ENCODE data around the gene FLRT2. TPM values are rescaled to one million over a fixed set of nuclear protein-coding genes. Genes with fewer than 3 reads are reported as not detected.

FLRT2 gene
- total and polyA plus RNA-seq, 4 donors = 0.46 to 91.4 (median 14.0) TPM

GRCh38 chr14:85564841-85565527 lies 35.0 kb downstream of the FLRT2 start:
- H3K36me3 ChIP-seq (ENCODE audit: control insufficient read depth in 1 of 2, insufficient read depth in 2 of 2, low read length in 1 of 2) = no peaks in the 10 kb centered on the region
- no peak overlapping the region for H3K4me3 ChIP-seq (ENCODE audit: low read length in 2 of 2)
- no peaks in the 10 kb centered on the region for H3K27me3 ChIP-seq (ENCODE audit: control insufficient read depth in 1 of 2, insufficient read depth in 2 of 2, low read length in 1 of 2)
- intact Hi-C loops (cut with DNase I) = no loop called here
- H3K27ac ChIP-seq (ENCODE audit: low read depth in 1 of 2, low read length in 2 of 2) = no peak overlapping the region
- DNase-seq (no peak), ATAC-seq (ENCODE audit: low FRiP score) (no peak)
- WGBS, 2 donors = 65% methylated on average over 3 of the region's 3 CpGs
- no peaks in the 10 kb centered on the region for H3K9me3 ChIP-seq (ENCODE audit: control insufficient read depth, low read length)
- no peaks in the 10 kb centered on the region for H3K4me1 ChIP-seq (ENCODE audit: control insufficient read depth in 1 of 2, insufficient read depth in 2 of 2, low read length in 2 of 2)

GRCh38 chr14:85565862-85566296 lies 35.9 kb downstream of the FLRT2 start:
- DNase-seq (no peak), ATAC-seq (ENCODE audit: low FRiP score) (no peak)
- intact Hi-C loops (cut with DNase I) = no loop called here
- H3K4me1 ChIP-seq (ENCODE audit: control insufficient read depth in 1 of 2, insufficient read depth in 2 of 2, low read length in 2 of 2) = no peaks in the 10 kb centered on the region
- H3K27ac ChIP-seq (ENCODE audit: low read depth in 1 of 2, low read length in 2 of 2) = no peak overlapping the region
- H3K4me3 ChIP-seq (ENCODE audit: low read length in 2 of 2) = no peak overlapping the region
- no peaks in the 10 kb centered on the region for H3K36me3 ChIP-seq (ENCODE audit: control insufficient read depth in 1 of 2, insufficient read depth in 2 of 2, low read length in 1 of 2)
- WGBS, 2 donors = 61 to 63% methylated on average over 3 of the region's 3 CpGs
- H3K27me3 ChIP-seq (ENCODE audit: control insufficient read depth in 1 of 2, insufficient read depth in 2 of 2, low read length in 1 of 2) = no peaks in the 10 kb centered on the region
- no peaks in the 10 kb centered on the region for H3K9me3 ChIP-seq (ENCODE audit: control insufficient read depth, low read length)

- Histone ChIP-seq H3K27ac (ENCODE audit: low read depth in 1 of 2, low read length in 2 of 2) (no peak overlapping the region), H3K4me3 (ENCODE audit: low read length in 2 of 2) (no peak overlapping the region), H3K36me3 (ENCODE audit: control insufficient read depth in 1 of 2, insufficient read depth in 2 of 2, low read length in 1 of 2) (no peaks in the 10 kb centered on the region), H3K4me1 (ENCODE audit: control insufficient read depth in 1 of 2, insufficient read depth in 2 of 2, low read length in 2 of 2) (no peaks in the 10 kb centered on the region), H3K9me3 (ENCODE audit: control insufficient read depth, low read length) (no peaks in the 10 kb centered on the region), H3K27me3 (ENCODE audit: control insufficient read depth in 1 of 2, insufficient read depth in 2 of 2, low read length in 1 of 2) (no peaks in the 10 kb centered on the region)
- ATAC-seq (ENCODE audit: low FRiP score) = no peak
- intact Hi-C loops (cut with DNase I) = no loop called here
- WGBS, 2 donors = 67 to 79% methylated on average over 3 to 4 of the region's 4 CpGs
- DNase-seq = no peak
Observed at GRCh38 chr14:85566603-85567002, 36.7 kb downstream of the FLRT2 start.

DNA sequence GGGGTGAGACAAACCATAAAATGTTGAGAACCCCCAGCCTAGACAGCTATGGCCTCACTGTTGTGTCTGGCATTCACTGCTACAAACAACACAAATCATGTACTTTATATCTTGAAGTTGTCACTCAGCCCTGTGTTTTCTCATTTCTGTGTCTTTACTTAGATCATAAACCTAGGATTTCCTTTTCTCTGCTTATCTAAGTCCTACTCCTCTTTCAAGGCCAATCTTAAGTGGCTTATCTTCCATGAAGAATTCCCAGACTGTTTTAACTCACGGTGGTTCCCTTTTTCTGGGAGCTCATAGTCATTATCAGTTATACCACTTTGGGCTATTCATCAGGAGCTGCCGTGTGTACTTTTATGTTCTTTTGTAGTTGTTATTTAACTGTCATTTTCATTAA lies 42.1 kb downstream of the FLRT2 start:
- no peak for ATAC-seq (ENCODE audit: low FRiP score)
- H3K4me1 ChIP-seq (ENCODE audit: control insufficient read depth in 1 of 2, insufficient read depth in 2 of 2, low read length in 2 of 2) = peaks cover 0 to 3% of the 10 kb centered on the region in 2 donors
- intact Hi-C loops (cut with DNase I) = no loop called here
- H3K9me3 ChIP-seq (ENCODE audit: control insufficient read depth, low read length) = no peaks in the 10 kb centered on the region
- no peak for DNase-seq
- H3K4me3 ChIP-seq (ENCODE audit: low read length in 2 of 2) = no peak overlapping the region
- H3K27me3 ChIP-seq (ENCODE audit: control insufficient read depth in 1 of 2, insufficient read depth in 2 of 2, low read length in 1 of 2) = no peaks in the 10 kb centered on the region
- WGBS, 2 donors = 69 to 80% methylated on average over 2 of the region's 2 CpGs
- no peaks in the 10 kb centered on the region for H3K36me3 ChIP-seq (ENCODE audit: control insufficient read depth in 1 of 2, insufficient read depth in 2 of 2, low read length in 1 of 2)
- no peak overlapping the region for H3K27ac ChIP-seq (ENCODE audit: low read depth in 1 of 2, low read length in 2 of 2)

- H3K27me3 ChIP-seq (ENCODE audit: control insufficient read depth in 1 of 2, insufficient read depth in 2 of 2, low read length in 1 of 2) = no peaks in the 10 kb centered on the region
- intact Hi-C loops (cut with DNase I) = no loop called here
- DNase-seq (no peak), ATAC-seq (ENCODE audit: low FRiP score) (no peak)
- no peaks in the 10 kb centered on the region for H3K36me3 ChIP-seq (ENCODE audit: control insufficient read depth in 1 of 2, insufficient read depth in 2 of 2, low read length in 1 of 2)
- no peak overlapping the region for H3K27ac ChIP-seq (ENCODE audit: low read depth in 1 of 2, low read length in 2 of 2)
- peaks cover 0 to 3% of the 10 kb centered on the region in 2 donors for H3K4me1 ChIP-seq (ENCODE audit: control insufficient read depth in 1 of 2, insufficient read depth in 2 of 2, low read length in 2 of 2)
- no peak overlapping the region for H3K4me3 ChIP-seq (ENCODE audit: low read length in 2 of 2)
- no peaks in the 10 kb centered on the region for H3K9me3 ChIP-seq (ENCODE audit: control insufficient read depth, low read length)
Observed at GRCh38 chr14:85572845-85573244, 42.9 kb downstream of the FLRT2 start.

DNA sequence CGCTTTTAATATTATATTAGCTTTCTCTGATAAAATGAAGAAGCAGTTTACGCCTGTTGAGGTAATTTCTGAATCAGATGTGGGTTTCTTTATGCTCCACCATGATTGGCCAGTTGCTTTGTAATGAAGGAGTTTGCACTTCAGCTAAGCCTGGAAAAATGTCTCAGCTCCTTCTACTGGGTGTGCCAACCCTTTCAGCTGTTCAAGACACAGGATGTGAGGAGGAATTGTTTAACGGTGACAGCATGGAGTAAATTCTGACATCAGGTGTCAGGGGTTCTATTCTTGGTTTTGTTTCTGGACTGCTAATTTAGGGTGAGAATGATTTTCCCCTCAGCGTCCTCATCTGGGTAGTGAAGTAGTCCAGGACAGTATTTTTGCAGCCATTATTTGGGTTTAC lies 43.5 kb downstream of the FLRT2 start:
- DNase-seq = no peak
- intact Hi-C loops (cut with DNase I) = no loop called here
- WGBS, 2 donors = 68% methylated on average over 4 of the region's 4 CpGs
- H3K4me1 ChIP-seq (ENCODE audit: control insufficient read depth in 1 of 2, insufficient read depth in 2 of 2, low read length in 2 of 2) = peaks cover 0 to 3% of the 10 kb centered on the region in 2 donors
- H3K9me3 ChIP-seq (ENCODE audit: control insufficient read depth, low read length) = no peaks in the 10 kb centered on the region
- ATAC-seq (ENCODE audit: low FRiP score) = no peak
- H3K27me3 ChIP-seq (ENCODE audit: control insufficient read depth in 1 of 2, insufficient read depth in 2 of 2, low read length in 1 of 2) = no peaks in the 10 kb centered on the region
- H3K4me3 ChIP-seq (ENCODE audit: low read length in 2 of 2) = no peak overlapping the region
- H3K27ac ChIP-seq (ENCODE audit: low read depth in 1 of 2, low read length in 2 of 2) = no peak overlapping the region
- H3K36me3 ChIP-seq (ENCODE audit: control insufficient read depth in 1 of 2, insufficient read depth in 2 of 2, low read length in 1 of 2) = no peaks in the 10 kb centered on the region

DNA sequence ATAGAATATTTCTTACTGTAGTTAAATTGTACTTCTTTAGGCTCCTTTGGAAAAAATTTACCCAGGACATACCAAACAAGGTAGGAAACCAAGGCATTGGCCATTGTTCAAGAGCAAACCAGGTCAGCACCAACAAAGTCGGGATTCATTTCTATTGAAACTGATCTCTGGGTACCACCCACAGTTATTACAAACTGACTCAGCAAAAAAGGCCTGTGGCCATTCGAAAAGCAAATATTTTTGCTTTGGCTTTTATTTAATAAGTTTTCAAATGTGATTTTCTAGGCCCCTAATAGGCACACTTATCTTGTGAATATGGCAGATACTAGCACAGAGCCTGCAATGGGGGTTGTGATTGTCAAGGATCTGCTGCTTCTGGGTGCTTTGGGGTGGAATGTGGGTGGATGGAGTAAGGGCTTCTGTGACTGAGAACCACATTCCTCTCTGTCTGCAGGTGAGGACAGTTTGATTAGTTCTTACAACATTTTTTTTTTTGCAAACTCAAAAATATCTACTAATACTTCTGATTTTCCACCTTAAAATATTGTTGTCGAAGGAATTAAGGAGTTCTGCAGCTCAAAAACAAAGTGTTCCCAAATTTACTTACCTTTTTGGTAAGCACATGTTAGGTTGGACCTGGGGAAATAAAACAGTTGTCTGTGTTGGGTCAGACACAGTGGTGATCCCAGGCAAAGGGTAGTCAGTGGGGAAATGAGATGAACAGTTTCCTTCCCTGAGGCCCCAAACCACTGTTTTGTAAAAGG lies 45.1 kb downstream of the FLRT2 start:
- Histone ChIP-seq H3K27me3 (ENCODE audit: control insufficient read depth in 1 of 2, insufficient read depth in 2 of 2, low read length in 1 of 2) (no peaks in the 10 kb centered on the region), H3K9me3 (ENCODE audit: control insufficient read depth, low read length) (no peaks in the 10 kb centered on the region), H3K36me3 (ENCODE audit: control insufficient read depth in 1 of 2, insufficient read depth in 2 of 2, low read length in 1 of 2) (no peaks in the 10 kb centered on the region), H3K4me3 (ENCODE audit: low read length in 2 of 2) (no peak overlapping the region), H3K4me1 (ENCODE audit: control insufficient read depth in 1 of 2, insufficient read depth in 2 of 2, low read length in 2 of 2) (peaks cover 0 to 3% of the 10 kb centered on the region in 2 donors), H3K27ac (ENCODE audit: low read depth in 1 of 2, low read length in 2 of 2) (no peak overlapping the region)
- DNase-seq = no peak
- no peak for ATAC-seq (ENCODE audit: low FRiP score)
- intact Hi-C loops (cut with DNase I) = no loop called here
- 81 to 82% methylated on average over 3 of the region's 3 CpGs for WGBS, 2 donors

GRCh38 chr14:85575617-85575898 lies 45.6 kb downstream of the FLRT2 start:
- no peak overlapping the region for H3K4me3 ChIP-seq (ENCODE audit: low read length in 2 of 2)
- H3K4me1 ChIP-seq (ENCODE audit: control insufficient read depth in 1 of 2, insufficient read depth in 2 of 2, low read length in 2 of 2) = peaks cover 0 to 3% of the 10 kb centered on the region in 2 donors
- WGBS, 2 donors = 85 to 86% methylated on average over 1 of the region's 1 CpG
- H3K27me3 ChIP-seq (ENCODE audit: control insufficient read depth in 1 of 2, insufficient read depth in 2 of 2, low read length in 1 of 2) = no peaks in the 10 kb centered on the region
- no peaks in the 10 kb centered on the region for H3K36me3 ChIP-seq (ENCODE audit: control insufficient read depth in 1 of 2, insufficient read depth in 2 of 2, low read length in 1 of 2)
- H3K27ac ChIP-seq (ENCODE audit: low read depth in 1 of 2, low read length in 2 of 2) = no peak overlapping the region
- intact Hi-C loops (cut with DNase I) = no loop called here
- H3K9me3 ChIP-seq (ENCODE audit: control insufficient read depth, low read length) = no peaks in the 10 kb centered on the region
- no peak for ATAC-seq (ENCODE audit: low FRiP score)
- no peak for DNase-seq

DNA sequence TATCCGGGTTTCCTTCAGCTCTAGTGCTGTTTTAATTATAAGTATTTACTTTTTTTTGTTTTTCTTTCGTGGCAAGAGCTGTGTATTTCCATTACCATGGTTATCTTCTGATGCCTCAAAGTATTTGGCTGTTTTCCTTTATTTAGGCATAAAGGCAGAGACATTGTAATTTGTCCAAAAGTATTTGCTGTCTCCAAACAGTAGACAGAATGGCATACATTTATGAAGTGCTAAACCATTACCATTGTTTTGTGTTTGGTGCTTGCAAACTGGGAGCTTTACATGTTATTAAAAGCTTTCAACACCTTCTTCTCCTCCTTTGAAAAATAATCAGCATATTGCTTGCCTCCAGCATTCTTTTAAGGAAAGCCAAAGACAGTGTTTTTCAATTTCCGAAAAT lies 46.3 kb downstream of the FLRT2 start:
- intact Hi-C loops (cut with DNase I) = no loop called here
- H3K27me3 ChIP-seq (ENCODE audit: control insufficient read depth in 1 of 2, insufficient read depth in 2 of 2, low read length in 1 of 2) = no peaks in the 10 kb centered on the region
- H3K4me3 ChIP-seq (ENCODE audit: low read length in 2 of 2) = no peak overlapping the region
- ATAC-seq (ENCODE audit: low FRiP score) (no peak), DNase-seq (no peak)
- no peaks in the 10 kb centered on the region for H3K9me3 ChIP-seq (ENCODE audit: control insufficient read depth, low read length)
- H3K36me3 ChIP-seq (ENCODE audit: control insufficient read depth in 1 of 2, insufficient read depth in 2 of 2, low read length in 1 of 2) = no peaks in the 10 kb centered on the region
- WGBS, 2 donors = 23 to 30% methylated on average over 3 of the region's 3 CpGs
- H3K4me1 ChIP-seq (ENCODE audit: control insufficient read depth in 1 of 2, insufficient read depth in 2 of 2, low read length in 2 of 2) = peaks cover 0 to 3% of the 10 kb centered on the region in 2 donors
- no peak overlapping the region for H3K27ac ChIP-seq (ENCODE audit: low read depth in 1 of 2, low read length in 2 of 2)
